ENCODE measurements around the gene KLK5. TPM values are rescaled to one million over a fixed set of nuclear protein-coding genes. Genes with fewer than 3 reads are reported as not detected.

Gene KLK5
- polyA plus RNA-seq, 2 of the 4 experiments (the other 2 are of a cell fraction), result not detected

DNA sequence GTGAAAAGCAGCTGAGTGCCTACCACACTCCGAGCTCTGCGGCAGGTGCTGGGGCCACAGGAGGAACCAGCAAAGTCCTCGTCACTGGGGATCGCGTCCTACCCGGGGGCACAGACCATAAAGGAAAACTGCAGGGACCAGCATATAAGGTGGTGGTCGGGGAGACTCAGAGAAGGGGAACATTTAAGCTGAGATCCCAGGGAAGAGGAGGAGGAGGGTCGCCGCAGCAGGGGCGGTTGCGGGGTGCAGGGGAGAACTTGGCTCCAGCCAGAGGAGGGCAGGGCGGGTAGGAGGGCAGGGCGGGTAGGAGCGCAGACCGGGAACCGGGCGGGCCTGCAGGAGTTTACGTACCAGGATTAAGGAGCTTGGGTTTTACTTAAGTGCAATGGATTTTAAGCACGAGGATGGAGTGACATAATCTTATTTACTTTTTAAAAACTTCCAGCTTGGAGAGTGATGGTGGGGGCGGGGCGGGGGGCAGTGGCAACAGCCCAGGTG, 40.7 kb downstream of the KLK5 start:
- Histone ChIP-seq H3K4me3 (0 out of 3 replicates have a peak overlapping the region, but pooled peaks have one; percentile 14), H3K9me3 (no peaks in the 10 kb centered on the region), H3K4me1 (peaks cover 10% of the 10 kb centered on the region; the same call in 1 of the 3 replicates), H3K4me2 (peak overlapping the region; percentile 60), H3K27ac (no peak overlapping the region)
- POLR2A ChIA-PET, result no interaction called here
- FAIRE-seq (no peak), ATAC-seq (no peak), DNase-seq (ENCODE audit: low read depth in 1 of 2, low spot score in 1 of 2) (no peak)
- WGBS (ENCODE audit: missing lambda C conversion rate), result 14% methylated on average over 19 of the region's 21 CpGs
- TF ChIP-seq TFCP2L1 (CRISPR knock-in tag; IDR thresholded peaks at IDR 0.05), result no peak
- TF ChIP-seq HOXB13 (CRISPR knock-in tag; IDR thresholded peaks at IDR 0.05; ENCODE audit: low read depth), result no peak
- no peak for TF ChIP-seq TP53 (CRISPR knock-in tag; IDR thresholded peaks at IDR 0.05)
- TF ChIP-seq EHF (CRISPR knock-in tag; IDR thresholded peaks at IDR 0.05), result no peak
- TF ChIP-seq MAFK (IDR thresholded peaks at IDR 0.05; ENCODE audit: partially characterized antibody), result no peak
- no peak for TF ChIP-seq ZC3H11A (IDR thresholded peaks at IDR 0.05)
- no peak for TF ChIP-seq FOXS1 (CRISPR knock-in tag; IDR thresholded peaks at IDR 0.05)
- no peak for TF ChIP-seq NR3C1 (IDR thresholded peaks at IDR 0.05)
- TF ChIP-seq HOXA7 (CRISPR knock-in tag; IDR thresholded peaks at IDR 0.05), result no peak
- CTCF ChIA-PET, result interaction anchor here (2.2 to 5.9 kb wide), 2 partner anchors 9 to 18 kb away, joined by 6 to 56 read pairs; no protein-coding TSS in a partner anchor

DNA sequence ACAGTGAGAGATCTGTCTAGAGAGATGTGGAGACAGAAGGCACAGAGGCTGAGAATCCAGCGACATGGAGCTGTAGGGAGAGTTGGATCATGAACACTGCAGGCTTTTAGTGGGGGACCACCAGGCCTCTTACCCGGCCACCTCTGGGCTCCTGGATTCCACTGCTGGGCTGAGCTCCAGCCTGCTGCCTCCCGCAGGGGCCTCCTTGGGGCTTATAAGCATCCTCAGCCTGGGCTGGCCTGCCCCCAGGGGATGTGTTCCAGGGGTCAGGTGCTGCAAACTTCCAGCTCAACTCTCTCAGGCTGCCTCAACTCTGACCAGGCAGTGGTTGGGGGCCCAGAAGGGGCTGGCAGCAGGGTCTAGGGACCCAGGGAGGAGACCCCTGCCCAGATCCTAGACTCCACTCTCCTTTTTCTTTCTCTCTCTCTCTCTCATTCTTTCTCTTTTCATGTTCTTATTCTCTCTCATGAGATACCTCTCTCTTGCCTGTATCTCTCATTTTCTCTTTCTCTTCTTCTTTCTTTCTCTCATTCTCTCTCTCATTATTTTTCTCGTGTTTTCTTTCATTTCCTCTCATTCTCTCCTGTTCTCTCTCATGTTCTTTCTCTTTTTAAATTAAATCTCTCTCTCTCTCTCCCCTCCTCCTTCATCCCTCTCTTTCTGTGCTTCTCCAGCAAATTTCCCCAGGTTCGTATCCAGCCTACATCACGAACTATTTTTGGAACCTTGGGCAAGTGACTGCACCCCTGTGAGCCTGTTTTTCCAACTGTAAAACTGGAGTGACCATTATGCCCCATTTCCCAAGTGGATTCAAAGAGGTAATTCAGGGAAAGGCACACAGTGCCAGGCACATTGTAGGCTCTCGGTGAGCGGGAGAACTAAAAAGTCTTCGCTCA, 41.4 kb downstream of the KLK5 start, which contains the start of gene KLK4:
Gene KLK4, minus strand, starts transcription at position 190 of the 896 bp plus-strand sequence. CDS start 657 bp downstream, outside the sequence.
- POLR2A ChIA-PET, result no interaction called here
- H3K4me3 ChIP-seq, result no peak within 1 kb of the TSS
- ATAC-seq (peak in 1 of 2 experiments; percentile 2; a peak in 1 of 6 replicates), FAIRE-seq (no peak), DNase-seq (ENCODE audit: low read depth in 1 of 2, low spot score in 1 of 2) (no peak)
- no peak within 1 kb of the TSS for H3K27ac ChIP-seq
- TF ChIP-seq, protein P1, sequence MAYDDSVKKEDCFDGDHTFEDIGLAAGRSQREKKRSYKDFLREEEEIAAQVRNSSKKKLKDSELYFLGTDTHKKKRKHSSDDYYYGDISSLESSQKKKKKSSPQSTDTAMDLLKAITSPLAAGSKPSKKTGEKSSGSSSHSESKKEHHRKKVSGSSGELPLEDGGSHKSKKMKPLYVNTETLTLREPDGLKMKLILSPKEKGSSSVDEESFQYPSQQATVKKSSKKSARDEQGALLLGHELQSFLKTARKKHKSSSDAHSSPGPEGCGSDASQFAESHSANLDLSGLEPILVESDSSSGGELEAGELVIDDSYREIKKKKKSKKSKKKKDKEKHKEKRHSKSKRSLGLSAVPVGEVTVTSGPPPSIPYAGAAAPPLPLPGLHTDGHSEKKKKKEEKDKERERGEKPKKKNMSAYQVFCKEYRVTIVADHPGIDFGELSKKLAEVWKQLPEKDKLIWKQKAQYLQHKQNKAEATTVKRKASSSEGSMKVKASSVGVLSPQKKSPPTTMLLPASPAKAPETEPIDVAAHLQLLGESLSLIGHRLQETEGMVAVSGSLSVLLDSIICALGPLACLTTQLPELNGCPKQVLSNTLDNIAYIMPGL (CRISPR knock-in tag; IDR thresholded peaks at IDR 0.05; ENCODE audit: borderline replicate concordance), result no peak
- TF ChIP-seq, protein P2, sequence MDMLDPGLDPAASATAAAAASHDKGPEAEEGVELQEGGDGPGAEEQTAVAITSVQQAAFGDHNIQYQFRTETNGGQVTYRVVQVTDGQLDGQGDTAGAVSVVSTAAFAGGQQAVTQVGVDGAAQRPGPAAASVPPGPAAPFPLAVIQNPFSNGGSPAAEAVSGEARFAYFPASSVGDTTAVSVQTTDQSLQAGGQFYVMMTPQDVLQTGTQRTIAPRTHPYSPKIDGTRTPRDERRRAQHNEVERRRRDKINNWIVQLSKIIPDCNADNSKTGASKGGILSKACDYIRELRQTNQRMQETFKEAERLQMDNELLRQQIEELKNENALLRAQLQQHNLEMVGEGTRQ (IDR thresholded peaks at IDR 0.05), result no peak
- TF ChIP-seq CBX8 (IDR thresholded peaks at IDR 0.05), result no peak
- TF ChIP-seq ZC3H11A (IDR thresholded peaks at IDR 0.05), result no peak
- no peak for TF ChIP-seq JUN (IDR thresholded peaks at IDR 0.05)
- no peak for TF ChIP-seq MAFK (IDR thresholded peaks at IDR 0.05; ENCODE audit: partially characterized antibody)
- no peak for TF ChIP-seq ESRRA (IDR thresholded peaks at IDR 0.05; ENCODE audit: borderline replicate concordance, low read length)
- TF ChIP-seq, protein P3, sequence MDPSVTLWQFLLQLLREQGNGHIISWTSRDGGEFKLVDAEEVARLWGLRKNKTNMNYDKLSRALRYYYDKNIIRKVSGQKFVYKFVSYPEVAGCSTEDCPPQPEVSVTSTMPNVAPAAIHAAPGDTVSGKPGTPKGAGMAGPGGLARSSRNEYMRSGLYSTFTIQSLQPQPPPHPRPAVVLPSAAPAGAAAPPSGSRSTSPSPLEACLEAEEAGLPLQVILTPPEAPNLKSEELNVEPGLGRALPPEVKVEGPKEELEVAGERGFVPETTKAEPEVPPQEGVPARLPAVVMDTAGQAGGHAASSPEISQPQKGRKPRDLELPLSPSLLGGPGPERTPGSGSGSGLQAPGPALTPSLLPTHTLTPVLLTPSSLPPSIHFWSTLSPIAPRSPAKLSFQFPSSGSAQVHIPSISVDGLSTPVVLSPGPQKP (IDR thresholded peaks at IDR 0.05; ENCODE audit: low read depth, low read length), result no peak
- TF ChIP-seq EHMT2 (IDR thresholded peaks at IDR 0.05; ENCODE audit: low read depth), result no peak
- no peak for TF ChIP-seq POLR2A (IDR thresholded peaks at IDR 0.05; ENCODE audit: low read length)
- no peak for TF ChIP-seq HOXA7 (CRISPR knock-in tag; IDR thresholded peaks at IDR 0.05)
- TF ChIP-seq RCOR1 (IDR thresholded peaks at IDR 0.05; ENCODE audit: low read depth, low read length), result no peak
- TF ChIP-seq SMC3 (IDR thresholded peaks at IDR 0.05), result no peak
- TF ChIP-seq, protein P4, sequence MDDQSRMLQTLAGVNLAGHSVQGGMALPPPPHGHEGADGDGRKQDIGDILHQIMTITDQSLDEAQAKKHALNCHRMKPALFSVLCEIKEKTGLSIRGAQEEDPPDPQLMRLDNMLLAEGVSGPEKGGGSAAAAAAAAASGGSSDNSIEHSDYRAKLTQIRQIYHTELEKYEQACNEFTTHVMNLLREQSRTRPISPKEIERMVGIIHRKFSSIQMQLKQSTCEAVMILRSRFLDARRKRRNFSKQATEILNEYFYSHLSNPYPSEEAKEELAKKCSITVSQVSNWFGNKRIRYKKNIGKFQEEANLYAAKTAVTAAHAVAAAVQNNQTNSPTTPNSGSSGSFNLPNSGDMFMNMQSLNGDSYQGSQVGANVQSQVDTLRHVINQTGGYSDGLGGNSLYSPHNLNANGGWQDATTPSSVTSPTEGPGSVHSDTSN (IDR thresholded peaks at IDR 0.05), result no peak
- no peak for TF ChIP-seq POLR2AphosphoS2 (conservative IDR thresholded peaks at IDR 0.05; ENCODE audit: low read length)
- WGBS (ENCODE audit: missing lambda C conversion rate), result 22% methylated on average over 9 of the region's 9 CpGs
- H3K9me3 ChIP-seq, result no peaks in the 10 kb centered on the region
- H3K4me1 ChIP-seq, result peaks cover 10% of the 10 kb centered on the region; the same call in 1 of the 3 replicates
- CTCF ChIA-PET, result interaction anchor here (0.8 to 5.9 kb wide), 3 partner anchors 10 to 185 kb away, joined by 3 to 56 read pairs (median 6); no protein-coding TSS in a partner anchor
- H3K4me2 ChIP-seq, result peak within 1 kb of the TSS; percentile 60
